H54 (cell line): ENCODE results near the gene COA4.
"Not testable (repeated sequence)": the region's sequence is repeated elsewhere in the genome, so short reads cannot be mapped to it uniquely, and the experiment has no call there.

Source experiments
- DNase-seq: peaks from one replicate; pipeline ENCODE4 v3.0.0; 2011; ENCODE audit warnings: low spot score, mixed read lengths; ENCODE audit not compliant: insufficient read length
- FAIRE-seq: peaks from 3 replicates; lab custom pipeline; 2011; peaks lifted over from hg19 to GRCh38; lab: Jason Lieb, UNC
- POLR2A ChIP-seq: IDR thresholded peaks from 2 replicates; pipeline ENCODE4 v1.6.1; 2011; ENCODE audit warnings: low read depth, mild to moderate bottlenecking, low read length

Gene COA4

DNA sequence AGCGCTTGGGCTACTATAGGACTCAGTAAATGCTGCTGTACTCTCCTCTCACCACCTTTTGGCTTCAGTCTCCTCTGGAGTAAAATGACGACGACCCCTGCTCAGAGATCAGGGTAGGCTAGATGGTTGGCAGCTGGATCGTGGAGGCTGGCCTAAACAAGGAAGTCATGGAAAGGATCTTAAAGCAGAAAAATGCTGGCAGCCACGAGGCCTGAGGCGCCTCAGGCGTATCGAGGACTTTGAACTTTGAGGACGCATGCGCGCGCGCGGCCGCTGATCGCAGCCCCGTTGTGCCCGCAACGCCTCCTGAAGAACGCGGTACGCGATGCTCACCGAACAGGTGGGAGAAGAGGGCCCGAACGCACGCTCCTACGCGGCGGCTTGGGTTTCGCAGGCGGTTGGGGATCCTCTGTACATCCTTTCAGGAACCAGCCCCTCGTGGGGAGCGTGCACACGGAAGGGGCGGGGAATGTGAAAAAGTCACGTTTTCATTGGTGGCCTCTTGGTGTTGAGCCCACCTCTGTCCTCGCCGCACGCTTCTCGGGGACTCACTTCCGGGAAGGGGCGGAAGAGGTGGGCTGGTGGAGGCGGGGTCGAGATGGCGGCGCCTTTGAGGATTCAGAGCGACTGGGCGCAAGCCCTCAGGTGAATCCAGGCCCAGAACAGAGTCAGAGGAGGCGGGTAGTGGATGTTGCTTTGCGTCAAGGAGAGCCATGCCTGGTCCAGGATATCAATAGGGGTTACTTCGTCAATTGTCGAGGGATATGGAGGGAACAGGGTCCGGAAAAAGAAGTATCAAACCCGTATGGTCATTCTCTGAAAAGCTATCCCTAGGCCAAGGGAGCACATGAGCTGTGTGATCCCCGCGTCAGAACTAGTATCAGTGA is at the start of gene COA4, which contains the start of gene PAAF1:
Gene COA4 (minus strand): TSS at position 423 of the 887 bp plus-strand sequence. CDS start 3,468 bp downstream, outside the sequence.
Gene PAAF1 (plus strand): TSS at position 576 of the 887 bp plus-strand sequence. CDS start 23 bp downstream, at position 599.
- FAIRE-seq (peak; percentile 30), DNase-seq (peak; percentile 90)
- peak; percentile 74 for TF ChIP-seq POLR2A

DNA sequence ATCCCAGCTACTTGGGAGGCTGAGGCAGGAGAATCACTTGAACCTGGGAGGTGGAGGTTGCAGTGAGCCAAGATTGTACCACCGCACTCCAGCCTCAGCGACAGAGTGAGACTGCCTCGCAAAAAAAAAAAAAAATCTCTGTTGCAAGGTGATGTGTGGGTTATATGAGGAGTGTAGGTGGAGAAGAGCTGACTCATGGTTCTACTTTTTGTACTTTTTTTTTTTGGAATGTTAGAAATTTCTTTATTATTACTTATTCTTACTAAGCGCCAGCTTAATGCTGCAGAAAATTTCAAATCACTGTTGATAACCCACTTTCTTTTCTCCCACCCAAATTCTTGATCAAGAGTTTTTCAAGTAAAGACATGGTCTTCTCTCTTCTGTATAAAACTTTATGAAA is 44.5 kb upstream of the COA4 start:
- DNase-seq (no peak), FAIRE-seq (no peak)
- no peak for TF ChIP-seq POLR2A

DNA sequence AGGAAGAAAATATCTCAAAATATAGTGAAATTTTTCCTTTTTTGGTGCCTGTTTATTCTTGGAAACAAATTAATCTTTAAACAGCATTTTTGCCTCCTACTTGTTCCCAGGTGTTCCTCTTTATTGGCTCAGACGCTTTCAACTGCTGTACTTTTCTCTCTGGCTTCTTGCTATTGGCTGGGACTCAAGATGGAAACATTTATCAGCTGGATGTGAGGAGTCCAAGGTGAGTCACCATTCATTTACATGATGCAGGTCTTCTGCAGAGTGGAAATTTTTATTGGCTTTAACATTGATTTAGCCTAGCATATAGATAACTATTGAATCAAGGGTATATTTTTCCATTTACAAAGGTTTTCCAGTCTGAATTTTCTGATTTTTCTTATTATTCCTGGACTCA is 39.8 kb upstream of the COA4 start:
- no peak for TF ChIP-seq POLR2A
- DNase-seq (no peak), FAIRE-seq (no peak)

DNA sequence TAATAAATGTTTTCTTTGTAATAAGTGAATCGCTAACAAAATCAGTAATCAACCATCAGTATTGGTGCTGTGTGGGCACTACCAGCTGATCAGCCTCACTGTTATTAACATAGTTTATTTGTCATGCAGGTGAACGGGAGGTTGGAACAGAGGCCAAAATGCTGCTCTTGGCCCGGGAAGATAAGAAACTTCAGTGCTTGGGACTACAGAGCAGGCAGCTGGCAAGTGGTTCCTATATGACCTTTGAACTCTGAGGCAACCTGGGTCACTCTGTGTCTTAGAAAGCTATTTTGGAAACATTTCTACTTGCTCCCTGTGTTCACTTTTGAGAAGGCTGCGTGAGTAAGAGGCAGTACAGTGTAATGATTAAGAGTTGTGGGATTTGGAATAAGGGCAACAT is 37.6 kb upstream of the COA4 start:
- FAIRE-seq (no peak), DNase-seq (no peak)
- TF ChIP-seq POLR2A = no peak

- FAIRE-seq (no peak), DNase-seq (no peak)
- TF ChIP-seq POLR2A = no peak
Observed at GRCh38 chr11:73913472-73913871, 36.8 kb upstream of the COA4 start.

DNA sequence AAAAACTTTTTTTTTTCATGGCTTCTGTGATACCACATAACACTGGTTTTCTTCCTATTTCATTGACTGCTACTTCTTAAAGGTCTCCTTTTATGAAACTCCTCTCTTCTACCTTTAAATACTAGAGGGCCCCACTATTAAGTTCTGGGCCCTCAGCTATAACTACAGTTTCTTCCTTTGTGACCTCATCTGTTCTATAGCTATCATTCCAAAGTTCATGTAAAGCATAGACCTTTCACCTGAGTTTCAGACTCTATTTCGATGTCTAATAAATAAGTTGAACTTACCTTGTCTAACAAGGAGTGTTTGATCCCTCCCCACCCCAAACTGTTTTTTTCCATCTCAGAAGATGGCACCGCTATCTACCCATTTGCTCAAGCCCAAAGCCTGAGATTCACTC is 35.4 kb upstream of the COA4 start:
- DNase-seq (no peak), FAIRE-seq (no peak)
- TF ChIP-seq POLR2A = no peak

GRCh38 chr11:73907191-73907590 is 30.5 kb upstream of the COA4 start:
- peak; percentile 92 for DNase-seq
- no peak for TF ChIP-seq POLR2A
- peak; percentile 93 for FAIRE-seq

DNA sequence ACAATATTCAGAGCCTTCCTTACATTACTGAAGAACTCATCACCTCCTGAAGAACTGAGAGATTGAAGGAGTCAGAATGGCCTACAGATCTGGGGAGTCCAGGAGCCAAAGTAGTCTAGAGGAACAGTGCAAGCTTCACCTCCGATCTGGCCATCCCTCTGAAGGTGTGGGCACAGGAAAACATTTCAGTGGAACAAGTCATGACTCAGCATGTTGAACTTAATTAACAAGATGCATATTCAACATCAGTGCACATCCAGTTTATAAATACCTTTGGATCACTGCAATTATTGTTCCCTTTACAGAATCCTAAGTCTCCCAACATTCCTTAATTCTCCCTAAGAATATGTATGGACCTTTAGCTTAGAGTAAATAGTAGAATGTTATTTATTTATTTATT is 25.7 kb upstream of the COA4 start:
- no peak for DNase-seq
- no peak for TF ChIP-seq POLR2A
- FAIRE-seq = no peak

GRCh38 chr11:73894725-73895335 is 18.2 kb upstream of the COA4 start:
- FAIRE-seq (no peak), DNase-seq (no peak)
- TF ChIP-seq POLR2A = no peak

GRCh38 chr11:73893041-73893440 is 16.4 kb upstream of the COA4 start:
- TF ChIP-seq POLR2A = no peak
- FAIRE-seq (no peak), DNase-seq (no peak)

DNA sequence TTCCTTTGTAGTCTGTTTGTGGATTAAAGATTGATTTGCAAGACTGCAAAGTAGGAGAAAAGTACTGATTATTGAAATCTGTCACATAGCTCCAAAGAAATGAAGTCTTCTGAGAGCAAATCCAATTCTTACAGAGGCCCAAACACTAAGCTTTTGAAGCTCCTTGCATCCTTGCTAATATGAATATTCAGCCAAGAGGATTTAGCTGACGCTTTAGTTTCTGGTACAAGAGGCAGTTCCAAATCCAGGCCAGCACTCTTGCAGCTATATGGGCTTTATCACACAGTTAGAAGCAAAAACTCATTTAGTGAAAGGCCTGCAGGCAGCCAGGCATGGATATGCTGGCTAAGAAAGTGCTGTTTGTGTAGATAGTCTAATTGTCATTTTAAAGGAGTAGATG is 12.9 kb upstream of the COA4 start:
- no peak for TF ChIP-seq POLR2A
- FAIRE-seq = no peak
- no peak for DNase-seq

DNA sequence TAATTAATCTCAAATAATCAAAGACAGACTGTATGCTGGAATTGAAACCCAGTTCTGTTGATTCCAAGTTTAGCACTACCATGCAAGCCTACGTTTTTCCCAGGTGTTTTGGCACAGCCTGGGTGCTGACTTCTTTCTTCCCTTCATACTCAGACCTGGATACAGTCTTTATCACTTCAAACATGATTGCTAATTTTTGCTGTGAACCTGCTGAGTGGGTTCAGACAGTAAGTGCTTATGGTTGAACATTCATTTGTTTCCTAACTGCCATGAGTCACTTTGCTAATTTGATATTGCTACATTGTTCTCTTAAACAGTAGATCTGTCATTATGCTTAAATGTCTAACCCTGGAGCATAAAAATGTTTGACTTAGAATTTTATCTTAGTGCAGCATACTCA is 12.4 kb upstream of the COA4 start:
- no peak for TF ChIP-seq POLR2A
- no peak for DNase-seq
- peak; percentile 67 for FAIRE-seq

DNA sequence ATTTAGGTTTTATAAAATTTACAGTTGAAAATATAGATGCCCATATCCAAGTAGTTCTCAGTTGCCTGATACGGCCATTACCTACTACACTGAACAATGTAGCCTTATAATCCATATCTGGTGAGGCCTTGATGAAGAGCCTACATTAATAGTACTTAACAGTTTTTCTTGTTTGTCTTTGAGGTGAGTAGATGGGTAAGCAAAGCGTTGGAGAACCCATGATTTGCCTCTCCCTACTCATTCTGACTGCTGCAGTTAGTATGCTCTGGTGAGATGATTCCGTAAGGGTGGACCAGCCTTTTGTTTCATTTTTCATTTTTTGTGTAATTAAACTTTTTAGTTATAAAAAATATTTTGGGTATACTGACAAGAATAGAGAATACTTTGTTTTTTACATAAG is 11.6 kb upstream of the COA4 start:
- DNase-seq (no peak), FAIRE-seq (no peak)

GRCh38 chr11:73883856-73884255 is 7.2 kb upstream of the COA4 start:
- no peak for TF ChIP-seq POLR2A
- DNase-seq (no peak), FAIRE-seq (no peak)

More for the DNA sequence above, 11.6 kb upstream of the COA4 start:
- TF ChIP-seq POLR2A = no peak

- DNase-seq, FAIRE-seq: not testable (repeated sequence)
Observed at GRCh38 chr11:73880449-73880848, 3.8 kb upstream of the COA4 start.
